Globus pallidus (tissue), 1 donor: ENCODE data around the gene JAM3.

ENCODE experiments used
- DNase-seq: peaks from one replicate; pipeline ENCODE4 v3.0.0-alpha.2; 2015; ENCODE audit warnings: low spot score

JAM3 gene

DNA sequence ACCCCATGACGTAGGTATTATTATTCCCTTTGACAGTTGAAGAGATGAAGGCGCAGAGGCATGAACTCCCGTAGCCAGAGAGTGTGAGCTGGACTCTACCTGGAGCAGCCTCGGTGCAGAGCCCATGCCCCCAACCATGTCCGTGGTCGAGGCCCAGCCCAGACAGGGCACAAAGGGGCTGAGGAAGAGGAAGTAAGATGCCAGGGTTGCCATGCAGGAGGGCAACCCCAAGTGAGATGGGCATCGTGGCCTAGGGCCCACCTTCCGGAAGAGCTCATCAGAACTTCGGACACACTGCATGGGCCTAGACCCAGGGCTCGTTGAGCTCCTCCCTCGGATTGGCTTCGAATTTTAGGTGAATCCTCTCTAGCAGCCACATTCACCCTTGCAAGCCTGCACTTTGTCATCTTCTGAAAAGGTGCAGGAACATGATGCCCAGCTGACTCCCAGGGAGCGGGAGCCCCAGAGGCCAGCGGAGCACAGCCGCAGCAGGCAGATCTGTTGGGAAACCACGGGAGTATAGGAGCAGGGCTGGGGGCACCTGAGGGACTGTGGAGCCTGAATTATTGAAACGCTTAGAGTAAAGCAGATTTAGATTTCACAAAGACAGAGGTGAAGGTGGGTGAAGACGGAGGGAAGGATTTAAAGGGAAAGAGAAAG lies 29.0 kb upstream of the JAM3 start:
- no peak for DNase-seq

DNA sequence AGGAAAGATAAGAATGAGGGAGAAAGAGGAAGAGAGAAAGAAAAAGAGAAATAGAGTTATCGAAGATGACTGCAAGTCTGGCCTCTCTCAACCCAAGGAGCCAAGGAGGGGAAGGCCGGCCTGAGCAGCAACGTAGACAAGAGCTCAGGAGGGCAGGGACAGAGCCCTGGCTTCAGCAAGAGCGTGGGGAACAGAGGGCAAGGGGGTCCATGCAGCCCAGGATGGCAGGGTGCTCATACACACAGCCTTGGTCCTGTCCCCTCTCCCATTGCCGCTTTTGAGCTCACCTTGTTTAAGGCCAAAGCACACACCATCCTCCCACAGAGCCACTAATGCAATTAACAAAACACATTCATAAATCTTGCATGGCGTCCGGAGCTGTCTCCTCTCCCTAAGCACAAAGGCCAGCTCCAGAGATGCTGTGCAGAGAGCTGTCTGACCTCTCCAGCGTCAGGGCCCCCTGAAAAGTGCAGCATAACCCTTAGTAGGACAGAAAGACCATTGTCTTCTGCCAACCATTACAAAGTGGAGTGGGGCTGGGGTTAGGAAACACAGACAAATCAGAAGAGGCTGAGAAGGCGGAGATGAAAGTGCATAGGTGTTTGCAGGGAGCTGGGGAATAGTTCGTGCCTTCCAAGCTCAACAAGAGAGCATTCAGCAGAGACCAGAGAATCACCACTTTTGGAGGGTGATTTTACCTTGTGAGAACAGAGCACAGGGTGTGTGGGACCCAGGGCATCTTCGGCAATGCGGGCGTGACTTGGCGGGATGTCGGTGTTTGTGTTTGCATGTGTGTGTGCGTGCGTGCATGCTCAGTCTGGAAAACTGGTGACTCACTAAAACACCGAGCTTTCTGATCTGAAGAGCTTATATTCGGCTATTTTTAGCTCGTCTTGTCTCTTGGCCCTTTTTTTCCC lies 28.2 kb upstream of the JAM3 start:
- no peak for DNase-seq

DNA sequence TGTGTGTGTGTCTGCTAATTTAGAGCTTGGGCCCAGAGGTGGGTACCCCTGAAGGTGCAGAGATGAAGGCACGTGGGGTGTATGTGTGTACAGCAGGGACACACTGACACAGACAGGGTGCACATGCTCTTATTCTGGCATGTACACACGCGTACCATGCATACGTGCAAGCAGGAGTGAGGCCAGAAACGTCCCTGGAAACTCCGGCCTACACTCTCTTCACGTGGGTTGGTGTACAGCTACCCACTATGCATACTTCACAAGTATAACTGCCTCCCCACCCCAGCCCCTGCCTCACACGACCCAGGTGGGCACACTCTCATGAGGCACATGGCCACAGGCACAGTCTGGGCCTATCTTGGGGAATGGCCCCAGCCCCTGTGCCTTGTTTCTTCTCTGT lies 27.5 kb upstream of the JAM3 start:
- DNase-seq, result no peak

DNA sequence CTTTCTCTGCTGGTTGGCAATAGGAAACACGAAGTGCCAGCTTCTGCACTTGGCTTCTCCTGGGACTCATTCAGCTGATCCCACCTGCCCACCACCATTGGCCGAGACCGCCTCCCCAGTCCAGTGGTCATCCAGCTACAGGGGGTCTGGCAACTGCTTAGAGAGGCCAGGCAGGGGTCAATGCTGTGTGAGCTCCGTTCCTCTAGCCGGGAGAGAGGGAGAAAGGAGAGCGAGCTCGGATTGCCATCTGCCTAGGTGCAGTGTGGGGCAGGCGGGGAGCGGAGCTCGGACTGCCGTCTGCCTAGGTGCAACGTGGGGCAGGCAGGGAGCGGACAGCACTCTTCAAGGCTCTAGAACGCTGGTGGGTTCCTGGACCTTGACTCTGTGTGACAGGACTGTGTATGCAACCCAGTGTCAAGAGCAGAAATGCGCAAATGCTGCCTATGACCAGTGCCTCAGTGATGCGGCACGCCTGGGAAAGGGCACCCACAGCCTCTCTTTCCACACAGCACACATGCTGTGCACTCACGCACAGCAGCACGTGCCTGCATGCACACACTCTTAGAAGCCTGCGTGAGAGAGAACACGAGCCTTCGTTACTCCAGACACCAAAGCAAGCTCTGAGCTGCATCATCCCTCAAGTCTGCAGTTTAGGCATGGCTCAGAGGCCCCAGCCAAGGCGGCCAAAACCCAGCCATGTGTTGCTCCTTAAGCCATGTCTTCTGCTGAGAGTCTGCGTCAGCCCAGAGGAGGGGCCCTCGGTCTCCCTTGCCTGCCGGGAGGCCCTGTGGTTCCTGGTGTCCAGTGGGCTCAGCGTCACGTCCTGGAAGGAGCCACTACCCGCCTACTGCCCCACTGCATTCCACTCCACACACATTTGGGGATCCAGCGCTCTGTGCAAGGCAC lies 26.8 kb upstream of the JAM3 start:
- no peak for DNase-seq

DNA sequence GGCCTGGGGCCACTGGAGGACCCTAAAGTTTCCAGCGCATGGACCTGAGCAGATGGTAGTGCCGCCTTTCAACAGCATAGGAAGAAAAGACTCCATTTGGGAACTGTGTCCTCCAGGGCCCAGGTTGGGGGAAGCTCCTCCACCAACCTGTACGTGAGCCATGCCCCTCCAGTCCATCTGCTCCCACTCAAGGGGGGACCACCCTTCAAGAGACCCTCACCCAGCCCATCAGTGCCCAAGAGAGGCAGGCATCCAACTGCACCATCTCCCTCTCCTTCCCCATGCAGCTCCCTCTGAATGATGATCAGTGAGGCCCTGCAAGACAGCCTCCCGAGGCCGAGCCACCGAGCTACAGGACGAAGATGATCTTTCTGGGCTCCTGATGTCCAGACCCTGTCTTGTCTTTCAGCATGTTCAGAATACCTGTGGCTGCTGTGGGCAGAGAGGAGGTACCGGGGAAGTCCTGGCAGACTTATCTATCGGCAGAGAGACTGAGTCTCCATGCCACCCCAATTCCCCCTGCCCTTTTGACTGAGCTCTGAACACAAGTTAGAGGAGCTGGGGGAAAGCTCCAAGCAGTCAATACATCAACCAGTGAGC lies 25.0 kb upstream of the JAM3 start:
- no peak for DNase-seq

DNA sequence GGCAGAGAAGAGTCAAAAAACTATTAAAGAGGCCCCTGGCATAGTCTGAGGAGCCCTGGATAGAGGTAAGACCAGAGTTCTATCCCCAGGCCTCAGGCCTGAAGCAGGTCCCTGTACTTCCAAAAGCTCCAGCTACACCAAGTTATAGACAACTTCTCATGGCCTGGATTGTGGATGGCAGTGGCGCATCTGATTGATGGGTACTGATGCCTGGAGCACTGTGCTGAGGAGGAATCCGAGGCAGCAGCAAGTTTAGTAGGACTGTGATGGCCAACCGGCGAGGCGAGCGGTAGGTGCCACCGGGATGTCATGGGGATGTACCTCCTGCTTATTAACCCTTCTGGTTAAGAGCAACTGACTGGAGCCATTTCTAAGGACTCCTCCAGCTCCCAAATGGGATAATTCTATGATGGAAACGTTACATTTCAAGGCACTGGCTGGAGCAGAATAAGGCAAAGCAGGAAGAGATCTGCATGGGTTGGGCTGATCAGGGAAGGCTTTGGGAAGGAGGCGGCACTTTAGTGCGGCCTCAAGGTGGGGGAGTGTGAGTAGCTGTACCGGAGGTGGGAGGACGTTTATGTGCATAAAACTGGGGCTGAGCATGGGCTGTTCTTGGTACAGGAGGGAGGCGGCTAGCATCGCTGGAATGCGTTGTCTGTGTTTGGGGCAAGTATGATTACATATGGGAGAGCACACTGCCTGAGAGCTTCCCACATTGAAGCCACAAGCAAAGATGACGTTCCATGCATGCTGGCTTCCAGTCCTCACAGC lies 24.2 kb upstream of the JAM3 start:
- no peak for DNase-seq

DNA sequence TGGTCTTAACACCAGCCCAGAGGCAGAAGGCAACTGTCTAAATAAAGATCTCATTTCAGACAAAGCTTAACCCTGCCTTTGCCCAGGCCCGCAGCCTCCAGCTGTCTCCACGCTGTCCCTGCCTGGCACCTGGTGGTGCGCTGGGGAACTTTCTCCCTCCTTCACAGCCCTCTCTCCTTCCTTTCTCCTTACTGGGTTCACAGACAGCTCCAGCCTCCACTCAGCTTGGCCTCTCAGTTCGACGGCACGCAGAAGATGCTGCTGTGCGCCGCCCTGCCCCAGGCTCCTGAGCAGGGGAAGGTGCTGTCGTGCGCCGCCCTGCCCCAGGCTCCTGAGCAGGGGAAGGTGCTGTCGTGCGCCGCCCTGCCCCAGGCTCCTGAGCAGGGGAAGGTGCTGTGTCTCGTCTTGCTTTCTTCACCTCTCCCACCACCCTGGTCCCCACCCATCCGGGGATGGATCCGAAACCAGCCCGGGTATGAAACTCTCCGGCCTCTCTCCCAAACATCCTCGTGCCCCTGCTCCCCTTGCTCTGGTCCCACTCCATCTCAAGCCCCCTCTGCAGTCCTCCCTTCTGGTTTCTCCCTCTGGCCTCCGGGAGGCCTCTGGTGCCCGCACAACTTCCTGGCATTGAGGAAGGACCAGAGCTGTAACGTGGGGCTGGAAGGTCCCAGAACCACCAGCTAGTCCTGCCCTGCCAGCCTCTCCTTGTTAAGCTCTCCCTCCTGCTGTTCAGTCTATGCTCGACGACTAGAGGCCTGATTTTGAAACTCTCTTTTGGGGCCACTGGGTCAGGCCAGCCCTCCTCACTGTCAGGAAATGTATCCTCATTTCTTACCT lies 22.9 kb upstream of the JAM3 start:
- no peak for DNase-seq

DNA sequence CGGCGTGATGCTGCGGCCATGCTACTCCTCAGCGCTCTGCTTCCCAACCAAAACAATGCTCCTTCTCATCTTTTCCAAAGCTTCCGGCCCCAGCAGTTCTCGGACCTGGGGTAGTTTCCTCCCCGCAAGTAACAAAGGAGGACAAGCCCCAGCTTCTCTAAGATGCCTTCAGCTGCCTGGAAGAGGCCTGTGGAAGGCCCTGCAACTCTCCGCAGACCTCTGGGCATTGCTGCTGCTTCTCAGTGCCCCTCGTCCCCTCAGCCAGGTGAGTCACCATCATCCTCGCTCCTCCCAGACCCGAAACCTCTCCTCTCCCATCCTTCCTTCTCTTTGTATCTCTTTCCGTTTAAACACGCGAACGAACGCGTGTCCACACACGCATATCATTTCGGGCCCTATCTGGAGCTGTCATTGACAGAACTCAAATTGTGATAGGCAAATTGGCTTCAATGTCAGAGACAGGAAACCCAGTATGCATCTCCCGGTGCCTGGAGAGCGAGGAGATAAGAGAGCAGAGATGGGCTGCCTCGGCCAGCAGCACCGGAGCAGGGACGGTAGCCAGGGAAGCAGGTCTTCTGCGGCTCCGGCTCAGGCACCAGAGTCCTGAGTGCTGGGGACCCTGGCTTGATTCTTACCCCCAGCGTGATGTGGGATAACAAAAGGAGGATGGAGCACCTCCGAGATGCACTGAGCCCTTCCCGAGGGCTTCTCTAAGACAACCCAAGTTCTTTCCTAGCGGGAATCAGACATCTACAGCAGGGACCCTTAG lies 22.0 kb upstream of the JAM3 start:
- no peak for DNase-seq

DNA sequence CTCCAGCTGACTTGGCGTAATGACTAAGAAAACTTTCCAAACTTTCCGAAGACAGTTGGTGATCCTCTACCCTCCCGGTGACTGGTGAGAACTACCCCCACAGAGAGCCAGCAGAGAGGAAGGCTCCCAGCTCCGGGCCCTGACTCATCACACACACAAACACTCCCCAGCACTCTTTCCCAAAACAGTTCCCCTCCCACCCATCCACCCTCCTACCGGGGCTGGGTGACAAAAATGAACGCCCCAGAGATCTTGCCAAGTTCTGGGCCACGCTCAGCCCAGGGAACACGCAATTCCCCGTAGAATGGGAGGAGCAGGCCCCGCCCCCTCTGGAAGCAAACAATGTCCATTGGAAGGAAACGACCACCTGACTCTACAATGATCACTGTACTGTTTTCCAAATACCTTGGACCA lies 21.3 kb upstream of the JAM3 start:
- DNase-seq, result no peak

DNA sequence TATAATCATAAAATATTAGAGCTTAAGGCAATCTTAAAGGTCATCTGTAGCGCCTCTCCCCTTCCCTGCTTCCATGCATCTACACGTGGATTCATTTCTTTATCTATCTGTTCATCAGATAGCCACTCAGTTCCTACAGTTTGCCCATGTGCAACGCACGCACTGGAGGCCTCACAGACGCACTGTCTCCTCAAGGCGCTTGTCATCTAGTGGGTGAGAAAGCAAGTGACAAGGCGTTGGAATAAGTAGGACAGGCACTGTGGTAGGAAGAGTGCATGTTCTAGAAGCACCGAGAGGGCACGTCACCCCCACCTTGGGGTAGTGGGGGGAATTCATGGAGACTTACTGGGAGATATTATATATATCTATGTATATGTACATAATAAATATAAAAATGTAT lies 20.8 kb upstream of the JAM3 start:
- DNase-seq, result no peak

DNA sequence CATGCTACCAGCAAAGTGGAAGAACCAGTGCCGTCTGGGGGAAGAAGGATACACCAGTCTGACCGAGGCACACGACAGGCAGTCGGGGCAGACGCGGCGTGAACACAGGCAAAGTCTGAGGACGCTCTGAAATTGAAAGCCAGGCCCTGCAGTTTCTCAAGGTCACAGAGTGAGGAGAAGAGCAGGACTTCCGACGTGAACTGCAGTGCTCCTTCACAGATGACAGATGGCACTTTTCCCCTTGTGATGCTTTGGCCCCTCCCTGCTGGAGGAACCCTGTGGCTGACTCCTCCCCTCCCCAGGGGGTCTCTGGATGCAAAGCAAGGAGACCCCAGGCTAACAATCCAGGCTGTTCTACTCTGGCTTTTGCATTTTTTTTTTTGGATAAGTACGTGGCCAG lies 19.6 kb upstream of the JAM3 start:
- DNase-seq, result no peak

DNA sequence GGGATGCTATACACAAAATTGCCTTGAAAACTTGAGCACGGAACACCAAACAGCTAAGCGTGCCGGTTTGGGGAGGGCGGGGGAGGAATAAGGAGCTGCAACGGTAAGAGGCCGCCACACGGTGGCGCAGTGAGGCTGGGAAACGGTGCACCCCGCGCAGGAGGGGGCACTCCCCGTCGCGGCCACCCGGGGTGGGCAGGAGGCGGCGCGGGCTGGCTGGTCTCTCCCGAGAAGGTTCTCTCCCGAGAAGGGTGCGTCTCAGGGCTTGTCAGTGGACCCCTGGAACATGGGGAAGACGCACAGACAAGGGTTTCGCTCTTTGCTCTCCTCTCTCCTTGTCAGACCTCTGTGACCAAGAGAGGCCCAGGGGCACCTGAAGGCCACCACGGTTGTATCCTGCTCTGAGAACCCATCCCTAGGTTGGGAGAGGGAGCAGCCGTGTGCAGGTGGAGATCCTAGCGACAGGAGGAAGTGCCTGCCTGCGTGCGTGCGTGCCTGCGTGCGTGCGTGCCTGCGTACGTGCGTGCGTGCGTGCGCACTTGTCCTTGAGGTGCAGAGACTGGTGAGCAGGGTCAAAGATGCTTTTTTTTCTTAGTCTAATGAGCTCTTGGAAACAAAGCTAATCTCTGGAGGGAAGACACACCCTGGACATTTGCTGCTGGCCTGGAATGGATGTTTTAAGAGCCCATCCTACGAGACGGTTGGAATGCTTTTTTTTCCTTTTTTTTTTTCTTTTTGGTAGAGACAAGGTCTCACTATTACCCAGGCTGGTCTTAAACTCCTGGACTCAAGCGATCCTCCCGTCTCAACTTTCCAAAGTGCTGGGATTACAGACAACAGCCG lies 18.1 kb upstream of the JAM3 start:
- DNase-seq, result peak; percentile 76

DNA sequence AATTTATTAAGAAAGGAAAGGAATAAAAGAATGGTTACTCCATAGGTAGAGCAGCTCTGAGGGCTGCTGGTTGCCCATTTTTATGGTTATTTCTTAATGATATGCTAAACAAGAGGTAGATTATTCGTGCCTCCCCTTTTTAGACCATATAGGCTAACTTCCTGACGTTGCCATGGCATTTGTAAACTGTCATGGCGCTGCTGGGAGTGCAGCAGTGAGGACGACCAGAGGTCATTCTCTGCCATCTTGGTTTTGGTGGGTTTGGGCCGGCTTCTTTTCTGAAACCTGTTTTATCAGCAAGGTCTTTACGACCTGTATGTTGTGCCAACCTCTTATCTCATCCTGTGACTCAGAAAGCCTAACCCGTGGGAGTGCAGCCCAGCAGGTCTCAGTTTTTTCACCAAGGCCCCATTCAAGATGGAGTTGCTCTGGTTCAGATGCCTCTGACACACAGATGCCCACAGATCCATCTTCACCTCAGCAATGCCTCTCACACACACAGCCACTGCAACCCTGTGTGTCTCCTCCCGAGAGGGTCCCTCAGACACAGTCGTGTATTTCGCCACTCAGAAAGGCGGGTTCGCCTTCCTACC lies 16.4 kb upstream of the JAM3 start:
- no peak for DNase-seq

DNA sequence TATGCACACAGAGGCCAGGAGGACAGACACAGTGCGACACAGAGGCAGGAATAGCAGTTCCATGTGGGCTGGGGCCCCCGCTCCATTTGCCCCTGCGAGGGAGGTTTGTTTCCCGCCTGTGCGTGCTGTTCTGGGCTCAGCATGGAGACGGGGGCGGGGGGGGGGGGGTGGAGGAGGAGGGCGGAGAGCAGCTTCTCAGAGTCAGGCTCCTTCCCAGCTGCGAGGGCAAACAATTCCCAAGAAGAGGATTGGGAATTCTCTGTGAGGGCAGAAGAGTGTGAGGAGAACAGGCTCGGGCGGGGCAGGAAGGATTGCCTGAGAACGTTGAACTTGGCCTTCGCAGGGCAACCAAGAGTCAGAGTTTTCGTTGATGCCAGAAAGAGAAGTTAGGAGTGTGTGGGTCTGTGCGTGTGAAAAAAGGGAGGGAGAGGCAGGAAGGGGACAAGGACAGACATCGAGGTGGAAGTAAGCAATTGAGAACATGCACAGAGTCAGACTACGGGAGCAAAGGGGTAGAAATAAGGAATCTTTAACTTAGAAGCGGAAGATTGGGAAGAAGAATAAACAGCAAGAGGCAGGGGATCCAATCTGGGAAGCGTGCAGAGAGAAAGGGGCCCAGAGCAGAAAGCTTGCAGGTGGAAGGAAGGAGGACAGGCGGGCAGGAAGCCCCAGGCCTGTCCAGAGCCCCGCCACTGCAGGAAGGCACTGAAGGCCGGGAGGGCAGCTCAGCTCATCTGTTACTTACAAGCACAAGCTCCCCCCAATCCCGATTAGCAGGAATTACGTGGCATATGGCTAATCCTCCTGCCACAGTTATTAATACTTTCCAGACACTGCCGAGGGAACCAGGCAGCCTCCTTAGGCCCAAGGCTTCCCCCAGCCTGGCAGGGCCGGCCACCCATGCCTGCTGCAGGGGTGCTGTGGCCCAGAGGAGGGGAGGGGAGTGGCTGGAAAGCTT lies 15.6 kb upstream of the JAM3 start:
- DNase-seq, result no peak

DNA sequence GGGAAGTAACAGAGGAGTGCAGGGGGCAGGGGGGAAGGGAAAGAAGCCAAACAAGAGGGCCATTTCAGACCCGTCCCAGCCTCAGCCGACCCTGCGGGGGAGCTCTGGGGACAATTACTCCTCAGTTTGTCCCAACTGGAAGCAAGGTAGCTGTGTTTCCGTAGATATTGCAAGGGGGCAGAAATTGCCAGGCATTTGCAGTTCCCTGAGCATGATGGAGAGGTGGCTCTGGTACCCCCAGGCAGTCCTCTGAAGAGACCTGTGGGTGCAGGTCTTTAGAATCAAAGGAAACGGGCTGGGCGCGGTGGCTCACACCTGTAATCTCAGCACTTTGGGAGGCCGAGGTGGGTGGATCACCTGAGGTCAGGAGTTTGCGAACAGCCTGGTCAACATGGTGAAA lies 13.8 kb upstream of the JAM3 start:
- no peak for DNase-seq

DNA sequence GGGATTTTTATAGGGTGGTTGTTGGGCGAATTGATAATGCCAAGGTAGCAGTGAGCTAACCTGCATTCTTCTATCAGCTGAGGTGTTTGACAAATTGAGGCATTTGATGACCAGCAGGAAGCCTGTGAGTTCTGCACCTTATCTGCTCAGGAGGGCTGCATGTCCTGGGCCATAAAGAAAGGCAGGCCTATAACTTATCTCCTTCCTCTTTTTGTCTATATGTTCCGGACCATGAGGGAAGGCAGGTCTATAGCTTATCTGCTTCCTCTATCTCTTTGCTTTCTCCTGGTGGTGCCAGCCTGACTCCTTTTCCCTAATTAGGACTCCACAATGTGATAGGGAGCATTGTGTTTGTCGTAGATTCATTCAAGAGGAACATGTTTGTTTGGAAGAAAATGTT lies 8.6 kb upstream of the JAM3 start:
- DNase-seq, result no peak
